Measurements from ENCODE around the gene DNMT3A.

- TF ChIP-seq, protein P1, sequence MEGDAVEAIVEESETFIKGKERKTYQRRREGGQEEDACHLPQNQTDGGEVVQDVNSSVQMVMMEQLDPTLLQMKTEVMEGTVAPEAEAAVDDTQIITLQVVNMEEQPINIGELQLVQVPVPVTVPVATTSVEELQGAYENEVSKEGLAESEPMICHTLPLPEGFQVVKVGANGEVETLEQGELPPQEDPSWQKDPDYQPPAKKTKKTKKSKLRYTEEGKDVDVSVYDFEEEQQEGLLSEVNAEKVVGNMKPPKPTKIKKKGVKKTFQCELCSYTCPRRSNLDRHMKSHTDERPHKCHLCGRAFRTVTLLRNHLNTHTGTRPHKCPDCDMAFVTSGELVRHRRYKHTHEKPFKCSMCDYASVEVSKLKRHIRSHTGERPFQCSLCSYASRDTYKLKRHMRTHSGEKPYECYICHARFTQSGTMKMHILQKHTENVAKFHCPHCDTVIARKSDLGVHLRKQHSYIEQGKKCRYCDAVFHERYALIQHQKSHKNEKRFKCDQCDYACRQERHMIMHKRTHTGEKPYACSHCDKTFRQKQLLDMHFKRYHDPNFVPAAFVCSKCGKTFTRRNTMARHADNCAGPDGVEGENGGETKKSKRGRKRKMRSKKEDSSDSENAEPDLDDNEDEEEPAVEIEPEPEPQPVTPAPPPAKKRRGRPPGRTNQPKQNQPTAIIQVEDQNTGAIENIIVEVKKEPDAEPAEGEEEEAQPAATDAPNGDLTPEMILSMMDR (IDR thresholded peaks at IDR 0.05), result no peak
- TF ChIP-seq EZH2 (IDR thresholded peaks at IDR 0.05; ENCODE audit: borderline replicate concordance, insufficient read depth, low read depth, low read length, poor library complexity, severe bottlenecking), result no peak
These were observed 9.2 kb downstream of the DNMT3A start for GRCh38 chr2:25332571-25332970.

Data from B cell (primary cell).